PFSK-1 (cell line): ENCODE measurements around the gene DOK1.

Experiments used
- FOXP2 ChIP-seq: optimal IDR thresholded peaks from 2 replicates; pipeline ENCODE3; 2011; ENCODE audit warnings: borderline replicate concordance, control low read depth, inconsistent platforms; ENCODE audit not compliant: insufficient read depth; ENCODE audit errors: extremely low read length, extremely low read depth
- POLR2AphosphoS5 ChIP-seq: IDR thresholded peaks from 2 replicates; pipeline ENCODE4 v1.6.1; 2012; ENCODE audit warnings: low read depth, mild to moderate bottlenecking, control low read depth, low read length, moderate library complexity
- REST ChIP-seq, 2 experiments: IDR thresholded peaks; 2 replicates each; pipeline versions ENCODE4 v1.6.1 to v1.8.0; 2011 to 2012; ENCODE audit warnings: low read depth in 2 of 2, low read length in 2 of 2, control low read depth in 1 of 2, inconsistent platforms in 1 of 2, mild to moderate bottlenecking in 1 of 2, moderate library complexity in 1 of 2; ENCODE audit not compliant: insufficient read depth in 1 of 2
- SIN3A ChIP-seq: IDR thresholded peaks from 2 replicates; pipeline ENCODE4 v1.6.1; 2012; ENCODE audit warnings: mild to moderate bottlenecking, low read length, moderate library complexity, borderline replicate concordance; ENCODE audit not compliant: insufficient read depth
- TAF1 ChIP-seq: IDR thresholded peaks from 2 replicates; pipeline ENCODE4 v1.6.1; 2012; ENCODE audit warnings: low read length, control low read depth, borderline replicate concordance; ENCODE audit not compliant: insufficient read depth

GRCh38 chr2:74566754-74567085 is 12.2 kb downstream of the DOK1 start:
- TF ChIP-seq SIN3A (no peak), REST (IDR thresholded peaks at IDR 0.05; ENCODE audit: insufficient read depth in 1 of 2, low read depth in 2 of 2, low read length in 2 of 2) (no peak), TAF1 (no peak), POLR2AphosphoS5 (no peak), FOXP2 (no peak)
